CD14-positive monocyte (primary cell): ENCODE results near the gene HDAC4. TPM values are rescaled to one million over a fixed set of nuclear protein-coding genes. Genes with fewer than 3 reads are reported as not detected.

Experiments used
- DNase-seq, 3 donors: peaks; one replicate each; pipeline ENCODE4 v3.0.0-alpha.2; 2011 to 2022
- H2AFZ ChIP-seq: 2 replicates; pipeline ENCODE4 v1.6.0; 2012; ENCODE audit warnings: mild to moderate bottlenecking, low read depth, low read length, inconsistent platforms; ENCODE audit not compliant: insufficient read depth, poor library complexity, severe bottlenecking
- H3K27ac ChIP-seq, 2 donors: 1 replicate in 1 of 2; 2 replicates in 1 of 2; pipeline ENCODE4 v1.5.1; 2012 to 2013; ENCODE audit warnings: low read length in 2 of 2, control low read depth in 1 of 2, inconsistent platforms in 1 of 2, low read depth in 1 of 2, mild to moderate bottlenecking in 1 of 2
- H3K27me3 ChIP-seq, 2 donors: one replicate each; pipeline versions ENCODE4 v1.6.0 to v1.6.1; 2011 to 2013; ENCODE audit warnings: low read length in 2 of 2; ENCODE audit not compliant: control insufficient read depth in 2 of 2, insufficient read depth in 2 of 2
- H3K36me3 ChIP-seq, 2 donors: replicated peaks in 1 of 2; 1 replicate in 1 of 2; 2 replicates in 1 of 2; pipeline versions ENCODE4 v1.5.1 to v1.6.1; 2012 to 2013; ENCODE audit warnings: low read length in 2 of 2, control low read depth in 1 of 2, inconsistent platforms in 1 of 2, mild to moderate bottlenecking in 1 of 2; ENCODE audit not compliant: insufficient read depth in 2 of 2, control insufficient read depth in 1 of 2
- H3K4me1 ChIP-seq, 2 donors: 1 replicate in 1 of 2; 2 replicates in 1 of 2; pipeline versions ENCODE4 v1.5.1 to v1.6.1; 2012 to 2013; ENCODE audit warnings: low read length in 2 of 2, control low read depth in 1 of 2, inconsistent platforms in 1 of 2, mild to moderate bottlenecking in 1 of 2, moderate library complexity in 1 of 2; ENCODE audit not compliant: insufficient read depth in 2 of 2, control insufficient read depth in 1 of 2
- H3K4me2 ChIP-seq: replicated peaks from 2 replicates; pipeline ENCODE3; 2012; ENCODE audit warnings: low read length, moderate library complexity, mild to moderate bottlenecking; ENCODE audit not compliant: poor library complexity, severe bottlenecking; ENCODE audit errors: extremely low read depth
- H3K4me3 ChIP-seq, 3 experiments: fragments of 200-600 bp in 1 of 3; sonication (generic) in 1 of 3; replicated peaks in 1 of 3; 1 replicate in 2 of 3; 2 replicates in 1 of 3; pipeline ENCODE4 v1.5.1; 2011 to 2013; ENCODE audit warnings: low read length in 3 of 3, mild to moderate bottlenecking in 3 of 3, control low read depth in 2 of 3, low read depth in 2 of 3, inconsistent platforms in 1 of 3, moderate library complexity in 1 of 3
- H3K79me2 ChIP-seq: 2 replicates; pipeline ENCODE4 v1.6.0; 2012; ENCODE audit warnings: mild to moderate bottlenecking, control low read depth, inconsistent platforms, low read length, moderate library complexity; ENCODE audit not compliant: insufficient read depth
- H3K9ac ChIP-seq: 2 replicates; pipeline ENCODE4 v1.6.0; 2017; ENCODE audit warnings: low read length, mild to moderate bottlenecking; ENCODE audit not compliant: insufficient read depth, poor library complexity, severe bottlenecking
- H3K9me3 ChIP-seq, 2 donors: replicated peaks in 1 of 2; 1 replicate in 1 of 2; 2 replicates in 1 of 2; pipeline versions ENCODE4 v1.5.1 to v1.6.1; 2012 to 2013; ENCODE audit warnings: low read length in 2 of 2, control low read depth in 1 of 2; ENCODE audit not compliant: control insufficient read depth in 1 of 2, insufficient read depth in 1 of 2
- H4K20me1 ChIP-seq: 2 replicates; pipeline ENCODE4 v1.6.0; 2012; ENCODE audit warnings: mild to moderate bottlenecking, low read length, control low read depth, moderate library complexity; ENCODE audit not compliant: insufficient read depth
- H3K27ac Mint-ChIP-seq, 7 donors: one replicate each; pipeline ENCODE4 v1.8.0; 2020; ENCODE audit warnings: mild to moderate bottlenecking in 7 of 7, mixed read lengths in 7 of 7, moderate library complexity in 6 of 7, inconsistent platforms in 2 of 7
- H3K27me3 Mint-ChIP-seq, 3 donors: one replicate each; pipeline ENCODE4 v1.8.0; 2021 to 2022; ENCODE audit warnings: low read depth in 3 of 3, mild to moderate bottlenecking in 3 of 3, mixed read lengths in 3 of 3, moderate library complexity in 3 of 3, inconsistent platforms in 1 of 3
- H3K36me3 Mint-ChIP-seq, 2 donors: one replicate each; pipeline ENCODE4 v1.8.0; 2020; ENCODE audit warnings: mixed read lengths in 2 of 2, inconsistent platforms in 1 of 2, mild to moderate bottlenecking in 1 of 2
- H3K4me1 Mint-ChIP-seq: one replicate; pipeline ENCODE4 v1.8.0; 2020; ENCODE audit warnings: mild to moderate bottlenecking, mixed read lengths
- H3K4me3 Mint-ChIP-seq, 2 donors: one replicate each; pipeline ENCODE4 v1.8.0; 2020; ENCODE audit warnings: mild to moderate bottlenecking in 2 of 2, mixed read lengths in 2 of 2, moderate library complexity in 1 of 2
- H3K9me3 Mint-ChIP-seq, 7 donors: one replicate each; pipeline ENCODE4 v1.8.0; 2020 to 2022; ENCODE audit warnings: mixed read lengths in 7 of 7, mild to moderate bottlenecking in 6 of 7, moderate library complexity in 6 of 7, inconsistent platforms in 2 of 7
- WGBS: methylation state at CpG from one replicate; pipeline ENCODE4 v1.1.5; 2013; ENCODE audit warnings: missing lambda C conversion rate; ENCODE audit not compliant: insufficient coverage; 5-methylcytosine and 5-hydroxymethylcytosine counted together
- intact Hi-C, 2 donors: fragments of 100-400 bp; cut with micrococcal nuclease; formaldehyde crosslinking; loops; one replicate each; pipeline versions ENCODE4 v1.15.0 to v1.15.1; 2023
- polyA plus RNA-seq, 3 donors: library from polyadenylated mRNA; depleted of rRNA in 1 of 3; unstranded in 2 of 3; stranded (reverse) in 1 of 3; fragments of 300-500 nt in 2 of 3; fragments of >200 nt in 1 of 3; fragmentation: Illumina TruSeq in 2 of 3; gene quantifications; 1 replicate in 2 of 3; 2 replicates in 1 of 3; pipeline ENCODE4 v1.2.3, GENCODE V29; 2012 to 2021
- TF ChIP-seq, protein P1 (sequence below): fragments of 200-600 bp; IDR thresholded peaks from one replicate; pipeline ENCODE4 v1.8.0; 2022; ENCODE audit warnings: antibody characterized with exemption, mild to moderate bottlenecking

HDAC4 gene
- polyA plus RNA-seq, 3 donors: 3.3 to 23.0 (median 4.5) TPM

- H3K27me3 ChIP-seq: no peaks in the 10 kb centered on the region
- no peak overlapping the region for H2AFZ ChIP-seq
- WGBS: 96% methylated on average over 12 of the region's 15 CpGs
- H3K4me3 ChIP-seq: no peak overlapping the region
- H4K20me1 ChIP-seq: peaks cover 25% of the 10 kb centered on the region
- Mint-ChIP-seq H3K36me3 (peaks cover 85 to 91% of the 10 kb centered on the region in 2 donors), H3K27me3 (peaks cover 0 to 3% (median 2%) of the 10 kb centered on the region in 3 donors), H3K4me3 (no peak overlapping the region), H3K9me3 (peaks cover 8 to 15% (median 13%) of the 10 kb centered on the region in 7 donors), H3K4me1 (peaks cover 7% of the 10 kb centered on the region), H3K27ac (peak overlapping the region in 3 of 7 donors; percentile 14 to 72 (median 71))
- TF ChIP-seq, protein P1, sequence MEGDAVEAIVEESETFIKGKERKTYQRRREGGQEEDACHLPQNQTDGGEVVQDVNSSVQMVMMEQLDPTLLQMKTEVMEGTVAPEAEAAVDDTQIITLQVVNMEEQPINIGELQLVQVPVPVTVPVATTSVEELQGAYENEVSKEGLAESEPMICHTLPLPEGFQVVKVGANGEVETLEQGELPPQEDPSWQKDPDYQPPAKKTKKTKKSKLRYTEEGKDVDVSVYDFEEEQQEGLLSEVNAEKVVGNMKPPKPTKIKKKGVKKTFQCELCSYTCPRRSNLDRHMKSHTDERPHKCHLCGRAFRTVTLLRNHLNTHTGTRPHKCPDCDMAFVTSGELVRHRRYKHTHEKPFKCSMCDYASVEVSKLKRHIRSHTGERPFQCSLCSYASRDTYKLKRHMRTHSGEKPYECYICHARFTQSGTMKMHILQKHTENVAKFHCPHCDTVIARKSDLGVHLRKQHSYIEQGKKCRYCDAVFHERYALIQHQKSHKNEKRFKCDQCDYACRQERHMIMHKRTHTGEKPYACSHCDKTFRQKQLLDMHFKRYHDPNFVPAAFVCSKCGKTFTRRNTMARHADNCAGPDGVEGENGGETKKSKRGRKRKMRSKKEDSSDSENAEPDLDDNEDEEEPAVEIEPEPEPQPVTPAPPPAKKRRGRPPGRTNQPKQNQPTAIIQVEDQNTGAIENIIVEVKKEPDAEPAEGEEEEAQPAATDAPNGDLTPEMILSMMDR: no peak
- peaks cover 6 to 14% of the 10 kb centered on the region in 2 donors for H3K9me3 ChIP-seq
- H3K79me2 ChIP-seq: peaks cover 62% of the 10 kb centered on the region
- H3K27ac ChIP-seq: peak overlapping the region in 1 of 2 donors; percentile 44
- intact Hi-C loops: no loop called here
- H3K9ac ChIP-seq: no peak overlapping the region
- no peaks in the 10 kb centered on the region for H3K4me1 ChIP-seq
- no peak for DNase-seq
- H3K4me2 ChIP-seq: no peak overlapping the region
- H3K36me3 ChIP-seq: peaks cover 84 to 99% of the 10 kb centered on the region in 2 donors
Observed at GRCh38 chr2:239167011-239167673, 233.7 kb downstream of the HDAC4 start.

DNA sequence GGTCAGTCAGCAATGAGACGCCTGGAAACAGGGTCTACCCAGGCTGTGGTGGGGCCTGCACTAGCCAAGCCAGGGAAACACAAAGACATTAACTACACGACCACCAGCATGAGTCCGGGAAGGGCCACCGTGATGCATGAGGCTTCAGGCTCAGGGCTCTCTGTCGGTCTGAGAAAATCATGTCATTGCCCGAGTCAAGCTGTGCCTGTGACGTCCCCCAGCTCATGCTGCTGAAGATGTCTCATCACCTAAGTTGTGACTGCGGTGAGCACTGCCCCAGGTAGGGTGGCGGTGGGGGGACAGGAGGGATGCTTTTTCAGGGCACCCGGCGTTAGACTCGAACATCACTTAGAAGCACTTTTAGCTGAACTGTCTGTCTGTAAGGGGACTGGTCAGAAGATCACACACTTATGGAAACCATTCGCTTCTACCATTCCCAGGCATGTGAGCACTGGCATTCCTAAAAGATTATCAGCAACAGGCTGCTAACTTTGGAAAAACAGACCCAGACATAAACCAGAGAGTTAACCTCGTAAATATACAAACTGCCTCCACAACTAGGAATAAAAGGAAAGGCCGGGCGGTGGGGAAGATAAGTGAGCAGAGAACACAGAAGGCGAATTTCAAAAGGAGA lies 234.5 kb downstream of the HDAC4 start:
- WGBS: 94% methylated on average over 11 of the region's 17 CpGs
- H3K36me3 Mint-ChIP-seq: peaks cover 86 to 93% of the 10 kb centered on the region in 2 donors

More for the DNA sequence above, 234.5 kb downstream of the HDAC4 start:
- Histone ChIP-seq H3K9ac (no peak overlapping the region), H3K9me3 (peaks cover 6 to 7% of the 10 kb centered on the region in 2 donors), H3K4me1 (no peaks in the 10 kb centered on the region), H3K4me3 (no peak overlapping the region), H2AFZ (no peak overlapping the region), H3K27ac (peak overlapping the region in 1 of 2 donors; percentile 44), H3K79me2 (peaks cover 54% of the 10 kb centered on the region), H3K4me2 (no peak overlapping the region), H3K27me3 (no peaks in the 10 kb centered on the region), H4K20me1 (peaks cover 25% of the 10 kb centered on the region), H3K36me3 (peaks cover 86 to 100% of the 10 kb centered on the region in 2 donors)
- Mint-ChIP-seq H3K27me3 (peaks cover 0 to 3% (median 2%) of the 10 kb centered on the region in 3 donors), H3K9me3 (peaks cover 5 to 10% (median 7%) of the 10 kb centered on the region in 7 donors), H3K27ac (peak overlapping the region in 3 of 7 donors; percentile 2 to 57 (median 8)), H3K4me3 (no peak overlapping the region), H3K4me1 (peaks cover 7% of the 10 kb centered on the region)
- TF ChIP-seq, protein P1: no peak
- no peak for DNase-seq
- intact Hi-C loops: no loop called here
